H1 (cell line): ENCODE measurements around the gene COL27A1. TPM values are rescaled to one million over a fixed set of nuclear protein-coding genes. Genes with fewer than 3 reads are reported as not detected.

Source experiments
- CTBP2 ChIP-seq: IDR thresholded peaks from 2 replicates; pipeline ENCODE4 v1.7.0; 2011; ENCODE audit warnings: borderline replicate concordance, mild to moderate bottlenecking, moderate library complexity, mixed read lengths, low read length; ENCODE audit not compliant: insufficient read depth, insufficient read length
- E2F6 ChIP-seq: IDR thresholded peaks from 2 replicates; pipeline ENCODE4 v1.6.1; 2012; ENCODE audit warnings: inconsistent platforms
- EGR1 ChIP-seq: IDR thresholded peaks from 2 replicates; pipeline ENCODE4 v1.6.1; 2011; ENCODE audit warnings: low read depth, low read length, borderline replicate concordance
- EP300 ChIP-seq, 2 experiments: IDR thresholded peaks; 1 replicate in 1 of 2; 2 replicates in 1 of 2; pipeline ENCODE4 v1.6.1; 2011 to 2012; ENCODE audit warnings: low read depth in 2 of 2, low read length in 2 of 2, mild to moderate bottlenecking in 2 of 2, borderline replicate concordance in 1 of 2, inconsistent platforms in 1 of 2, moderate library complexity in 1 of 2
- HDAC6 ChIP-seq: IDR thresholded peaks from one replicate; pipeline ENCODE4 v1.7.1; 2012; ENCODE audit warnings: low read depth, mild to moderate bottlenecking, inconsistent platforms, low read length, moderate library complexity
- KDM4A ChIP-seq: IDR thresholded peaks from one replicate; pipeline ENCODE4 v1.7.1; 2012; ENCODE audit warnings: low read depth, mild to moderate bottlenecking, moderate library complexity, low read length, inconsistent platforms; ENCODE audit not compliant: severe bottlenecking
- NANOG ChIP-seq: IDR thresholded peaks from 2 replicates; pipeline ENCODE4 v1.6.1; 2011; ENCODE audit warnings: low read length, low read depth, mild to moderate bottlenecking, inconsistent platforms; ENCODE audit not compliant: insufficient read depth, poor library complexity, severe bottlenecking
- RBBP5 ChIP-seq: IDR thresholded peaks from 2 replicates; pipeline ENCODE4 v1.7.1; 2012; ENCODE audit warnings: low read depth, mild to moderate bottlenecking, inconsistent platforms, low read length, moderate library complexity, borderline replicate concordance
- RFX5 ChIP-seq: IDR thresholded peaks from 2 replicates; pipeline ENCODE4 v1.6.1; 2011; ENCODE audit warnings: low read depth, low read length, improper control_type of control experiment, borderline replicate concordance
- SAP30 ChIP-seq: fragments of 300-600 bp; sonication (generic); IDR thresholded peaks from 2 replicates; pipeline ENCODE4 v1.7.1; 2012; ENCODE audit warnings: low read length, moderate library complexity, mild to moderate bottlenecking, inconsistent platforms; ENCODE audit not compliant: insufficient read depth, insufficient replicate concordance
- SIN3A ChIP-seq, 2 experiments: IDR thresholded peaks in 1 of 2; conservative IDR thresholded peaks in 1 of 2; 2 replicates each; pipeline ENCODE4 v1.6.1; 2011 to 2012; ENCODE audit warnings: low read length in 2 of 2, improper control_type of control experiment in 1 of 2, low read depth in 1 of 2, mild to moderate bottlenecking in 1 of 2
- SRF ChIP-seq: IDR thresholded peaks from 2 replicates; pipeline ENCODE4 v1.6.1; 2011; ENCODE audit warnings: mild to moderate bottlenecking, low read depth, low read length, moderate library complexity
- TBP ChIP-seq: IDR thresholded peaks from 2 replicates; pipeline ENCODE4 v1.6.1; 2011; ENCODE audit warnings: low read depth, low read length, improper control_type of control experiment
- TEAD4 ChIP-seq: IDR thresholded peaks from 2 replicates; pipeline ENCODE4 v1.6.1; 2012; ENCODE audit warnings: low read depth, low read length, inconsistent platforms, mixed read lengths
- polyA plus RNA-seq, 7 experiments: library from polyadenylated mRNA; depleted of rRNA in 3 of 7; stranded (reverse) in 5 of 7; unstranded in 2 of 7; fragments of >200 nt in 5 of 7; fragments of 200-250 nt in 2 of 7; gene quantifications; 1 replicate in 5 of 7; 2 replicates in 1 of 7; 4 replicates in 1 of 7; pipeline versions ENCODE4 v1.2.1 to v1.2.3, GENCODE V29; 2011 to 2013; ENCODE audit warnings: missing spikeins in 2 of 7, mixed read lengths in 2 of 7
- total RNA-seq: library from RNA; stranded (reverse); fragmentation: NEBNext Ultra II Directional; extraction: Animal tissue kit (Norgen Biotek cat#: 25700); gene quantifications from 2 replicates; pipeline ENCODE4 v1.2.1, GENCODE V29; 2021

Gene COL27A1
- total and polyA plus RNA-seq, 2 of the 8 experiments (the other 6 are each of a cell fraction or from before 2014, with no cell fraction given), result 15.1 to 22.8 TPM

- TF ChIP-seq NANOG, result no peak
- TF ChIP-seq CTBP2, result no peak
- TF ChIP-seq TBP, result no peak
- peak; percentile 64 for TF ChIP-seq KDM4A
- no peak for TF ChIP-seq RFX5
- TF ChIP-seq RBBP5, result 0 out of 2 replicates have a peak, but pooled peaks have one; percentile 6
- TF ChIP-seq HDAC6, result no peak
- no peak for TF ChIP-seq E2F6
- no peak for TF ChIP-seq SAP30
- no peak for TF ChIP-seq TEAD4
- TF ChIP-seq EGR1, result peak; percentile 37; the same call in 1 of the 2 replicates
- 0 out of 4 replicates have a peak, but pooled peaks of 1 of the 2 experiments have one; percentile 34 for TF ChIP-seq SIN3A (conservative IDR thresholded peaks at IDR 0.05 in 1 of 2, IDR thresholded peaks at IDR 0.05 in 1 of 2; ENCODE audit: low read depth in 1 of 2, low read length in 2 of 2)
- no peak for TF ChIP-seq EP300 (IDR thresholded peaks at IDR 0.05; ENCODE audit: borderline replicate concordance in 1 of 2, low read depth in 2 of 2, low read length in 2 of 2)
- no peak for TF ChIP-seq SRF
Observed at GRCh38 chr9:114155995-114156656, 789 bp downstream of the COL27A1 start (continued).
